ENCODE data around the gene CAAP1.

GRCh38 chr9:26809795-26810194 is 82.8 kb downstream of the CAAP1 start:
- no peak for TF ChIP-seq MAX (IDR thresholded peaks at IDR 0.05; ENCODE audit: low read depth)
- no peak for TF ChIP-seq SIN3A (IDR thresholded peaks at IDR 0.05; ENCODE audit: borderline replicate concordance, low read depth, low read length)
- TF ChIP-seq CTCF (IDR thresholded peaks at IDR 0.05), result no peak
- no peak for TF ChIP-seq GATA2 (CRISPR knock-in tag; IDR thresholded peaks at IDR 0.05)
- no peak for TF ChIP-seq RAD21 (IDR thresholded peaks at IDR 0.05; ENCODE audit: low read length)
- TF ChIP-seq SMC3 (IDR thresholded peaks at IDR 0.05; ENCODE audit: low read depth, low read length), result no peak
- TF ChIP-seq FOXM1 (IDR thresholded peaks at IDR 0.05; ENCODE audit: low read depth), result no peak
- TF ChIP-seq RCOR1 (IDR thresholded peaks at IDR 0.05; ENCODE audit: low read length), result no peak
- TF ChIP-seq POLR2AphosphoS5 (IDR thresholded peaks at IDR 0.05; ENCODE audit: low read depth, low read length), result no peak
- no peak for TF ChIP-seq RXRA (IDR thresholded peaks at IDR 0.05; ENCODE audit: borderline replicate concordance, low read depth)
- no peak for TF ChIP-seq RFX5 (IDR thresholded peaks at IDR 0.05; ENCODE audit: low read length)
- no peak for TF ChIP-seq ELF1 (IDR thresholded peaks at IDR 0.05)
- no peak for TF ChIP-seq JUND (IDR thresholded peaks at IDR 0.05)
- TF ChIP-seq CHD2 (IDR thresholded peaks at IDR 0.05; ENCODE audit: low read length, partially characterized antibody), result no peak
